ENCODE measurements around the gene DSE. TPM values are rescaled to one million over a fixed set of nuclear protein-coding genes. Genes with fewer than 3 reads are reported as not detected.

Gene DSE
- polyA plus RNA-seq, 1 donor from 2014 or later, result 15.0 TPM

DNA sequence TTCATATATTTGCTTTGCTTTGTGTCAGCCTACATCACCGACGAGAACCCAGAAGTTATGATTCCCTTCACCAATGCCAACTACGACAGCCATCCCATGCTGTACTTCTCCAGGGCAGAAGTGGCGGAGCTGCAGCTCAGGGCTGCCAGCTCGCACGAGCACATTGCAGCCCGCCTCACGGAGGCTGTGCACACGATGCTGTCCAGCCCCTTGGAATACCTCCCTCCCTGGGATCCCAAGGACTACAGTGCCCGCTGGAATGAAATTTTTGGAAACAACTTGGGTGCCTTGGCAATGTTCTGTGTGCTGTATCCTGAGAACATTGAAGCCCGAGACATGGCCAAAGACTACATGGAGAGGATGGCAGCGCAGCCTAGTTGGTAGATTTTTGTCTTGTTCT is 28.5 kb downstream of the DSE start:
- Histone ChIP-seq H3K9me2 (ENCODE audit: insufficient read depth, low read length) (no peaks in the 10 kb centered on the region), H3K4me3 (ENCODE audit: low read length) (no peak overlapping the region), H3K9me3 (ENCODE audit: low read length) (no peaks in the 10 kb centered on the region), H3K27me3 (ENCODE audit: insufficient read depth, low read depth, low read length) (no peaks in the 10 kb centered on the region), H4K20me1 (ENCODE audit: insufficient read depth) (no peaks in the 10 kb centered on the region), H3K36me3 (ENCODE audit: insufficient read depth, low read length) (no peaks in the 10 kb centered on the region), H2AFZ (ENCODE audit: low read depth, low read length) (no peak overlapping the region), H3K79me2 (replicated peaks; ENCODE audit: insufficient read depth, low read length) (no peaks in the 10 kb centered on the region), H3K9ac (ENCODE audit: low read length) (no peak overlapping the region), H3K27ac (ENCODE audit: low read length) (no peak overlapping the region), H3F3A (ENCODE audit: insufficient read depth, low read length, poor library complexity, severe bottlenecking) (no peaks in the 10 kb centered on the region), H3K4me2 (ENCODE audit: low read length) (no peak overlapping the region)
- TF ChIP-seq RAD21 (conservative IDR thresholded peaks at IDR 0.05), result no peak
- no peak for TF ChIP-seq EZH2 (IDR thresholded peaks at IDR 0.05; ENCODE audit: borderline replicate concordance, insufficient read depth, low read length, poor library complexity, severe bottlenecking)
- TF ChIP-seq, protein P1, sequence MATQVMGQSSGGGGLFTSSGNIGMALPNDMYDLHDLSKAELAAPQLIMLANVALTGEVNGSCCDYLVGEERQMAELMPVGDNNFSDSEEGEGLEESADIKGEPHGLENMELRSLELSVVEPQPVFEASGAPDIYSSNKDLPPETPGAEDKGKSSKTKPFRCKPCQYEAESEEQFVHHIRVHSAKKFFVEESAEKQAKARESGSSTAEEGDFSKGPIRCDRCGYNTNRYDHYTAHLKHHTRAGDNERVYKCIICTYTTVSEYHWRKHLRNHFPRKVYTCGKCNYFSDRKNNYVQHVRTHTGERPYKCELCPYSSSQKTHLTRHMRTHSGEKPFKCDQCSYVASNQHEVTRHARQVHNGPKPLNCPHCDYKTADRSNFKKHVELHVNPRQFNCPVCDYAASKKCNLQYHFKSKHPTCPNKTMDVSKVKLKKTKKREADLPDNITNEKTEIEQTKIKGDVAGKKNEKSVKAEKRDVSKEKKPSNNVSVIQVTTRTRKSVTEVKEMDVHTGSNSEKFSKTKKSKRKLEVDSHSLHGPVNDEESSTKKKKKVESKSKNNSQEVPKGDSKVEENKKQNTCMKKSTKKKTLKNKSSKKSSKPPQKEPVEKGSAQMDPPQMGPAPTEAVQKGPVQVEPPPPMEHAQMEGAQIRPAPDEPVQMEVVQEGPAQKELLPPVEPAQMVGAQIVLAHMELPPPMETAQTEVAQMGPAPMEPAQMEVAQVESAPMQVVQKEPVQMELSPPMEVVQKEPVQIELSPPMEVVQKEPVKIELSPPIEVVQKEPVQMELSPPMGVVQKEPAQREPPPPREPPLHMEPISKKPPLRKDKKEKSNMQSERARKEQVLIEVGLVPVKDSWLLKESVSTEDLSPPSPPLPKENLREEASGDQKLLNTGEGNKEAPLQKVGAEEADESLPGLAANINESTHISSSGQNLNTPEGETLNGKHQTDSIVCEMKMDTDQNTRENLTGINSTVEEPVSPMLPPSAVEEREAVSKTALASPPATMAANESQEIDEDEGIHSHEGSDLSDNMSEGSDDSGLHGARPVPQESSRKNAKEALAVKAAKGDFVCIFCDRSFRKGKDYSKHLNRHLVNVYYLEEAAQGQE (IDR thresholded peaks at IDR 0.05; ENCODE audit: borderline replicate concordance), result no peak
- no peak for TF ChIP-seq TAF1 (IDR thresholded peaks at IDR 0.05; ENCODE audit: low read depth)
- no peak for TF ChIP-seq EP300 (conservative IDR thresholded peaks at IDR 0.05; ENCODE audit: poor library complexity, severe bottlenecking)
- TF ChIP-seq, protein P2, sequence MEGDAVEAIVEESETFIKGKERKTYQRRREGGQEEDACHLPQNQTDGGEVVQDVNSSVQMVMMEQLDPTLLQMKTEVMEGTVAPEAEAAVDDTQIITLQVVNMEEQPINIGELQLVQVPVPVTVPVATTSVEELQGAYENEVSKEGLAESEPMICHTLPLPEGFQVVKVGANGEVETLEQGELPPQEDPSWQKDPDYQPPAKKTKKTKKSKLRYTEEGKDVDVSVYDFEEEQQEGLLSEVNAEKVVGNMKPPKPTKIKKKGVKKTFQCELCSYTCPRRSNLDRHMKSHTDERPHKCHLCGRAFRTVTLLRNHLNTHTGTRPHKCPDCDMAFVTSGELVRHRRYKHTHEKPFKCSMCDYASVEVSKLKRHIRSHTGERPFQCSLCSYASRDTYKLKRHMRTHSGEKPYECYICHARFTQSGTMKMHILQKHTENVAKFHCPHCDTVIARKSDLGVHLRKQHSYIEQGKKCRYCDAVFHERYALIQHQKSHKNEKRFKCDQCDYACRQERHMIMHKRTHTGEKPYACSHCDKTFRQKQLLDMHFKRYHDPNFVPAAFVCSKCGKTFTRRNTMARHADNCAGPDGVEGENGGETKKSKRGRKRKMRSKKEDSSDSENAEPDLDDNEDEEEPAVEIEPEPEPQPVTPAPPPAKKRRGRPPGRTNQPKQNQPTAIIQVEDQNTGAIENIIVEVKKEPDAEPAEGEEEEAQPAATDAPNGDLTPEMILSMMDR (IDR thresholded peaks at IDR 0.05; ENCODE audit: poor library complexity, severe bottlenecking), result no peak
- TF ChIP-seq MXI1 (conservative IDR thresholded peaks at IDR 0.05; ENCODE audit: poor library complexity, severe bottlenecking), result no peak
- no peak for TF ChIP-seq SMC3 (conservative IDR thresholded peaks at IDR 0.05; ENCODE audit: poor library complexity)

DNA sequence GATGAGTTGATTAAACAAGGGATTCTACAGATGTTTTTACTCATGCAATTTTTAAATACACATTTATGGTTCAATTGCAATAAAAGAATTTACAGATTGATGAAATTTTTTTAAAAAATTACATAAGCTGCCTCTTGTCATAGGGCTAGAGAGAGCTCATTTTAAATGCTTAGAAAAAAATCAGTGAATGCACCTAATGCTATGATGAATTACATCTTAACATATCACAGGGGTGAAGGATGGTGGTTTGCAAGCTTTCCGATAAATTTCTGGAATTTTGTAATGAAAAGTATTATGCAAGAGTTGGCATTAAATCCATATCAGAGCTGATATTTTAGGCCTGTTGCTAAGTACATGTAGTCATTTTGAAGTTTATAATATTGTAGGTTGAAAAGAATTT is 29.6 kb downstream of the DSE start:
- H3F3A ChIP-seq (ENCODE audit: insufficient read depth, low read length, poor library complexity, severe bottlenecking), result no peaks in the 10 kb centered on the region
- H3K4me2 ChIP-seq (ENCODE audit: low read length), result no peak overlapping the region
- TF ChIP-seq POLR2AphosphoS5 (IDR thresholded peaks at IDR 0.05), result no peak

More for the DNA sequence above, 29.6 kb downstream of the DSE start:
- Histone ChIP-seq H3K27ac (ENCODE audit: low read length) (no peak overlapping the region), H3K9ac (ENCODE audit: low read length) (no peak overlapping the region), H2AFZ (ENCODE audit: low read depth, low read length) (no peak overlapping the region), H3K36me3 (ENCODE audit: insufficient read depth, low read length) (no peaks in the 10 kb centered on the region), H3K9me2 (ENCODE audit: insufficient read depth, low read length) (no peaks in the 10 kb centered on the region), H3K9me3 (ENCODE audit: low read length) (no peaks in the 10 kb centered on the region), H3K79me2 (replicated peaks; ENCODE audit: insufficient read depth, low read length) (no peaks in the 10 kb centered on the region), H3K4me3 (ENCODE audit: low read length) (no peak overlapping the region), H3K27me3 (ENCODE audit: insufficient read depth, low read depth, low read length) (no peaks in the 10 kb centered on the region), H4K20me1 (ENCODE audit: insufficient read depth) (no peaks in the 10 kb centered on the region)

All from neural cell (in vitro differentiated cells).